NCI-H2196 (cell line): ENCODE data around the gene SWSAP1.
"Not testable (repeated sequence)": the region's sequence is repeated elsewhere in the genome, so short reads cannot be mapped to it uniquely, and the experiment has no call there.

Source experiments
- DNase-seq: peaks from one replicate; lab custom pipeline; 2025; ENCODE audit not compliant: unreplicated experiment; lab: John Stamatoyannopoulos, UW

The SWSAP1 gene

DNA sequence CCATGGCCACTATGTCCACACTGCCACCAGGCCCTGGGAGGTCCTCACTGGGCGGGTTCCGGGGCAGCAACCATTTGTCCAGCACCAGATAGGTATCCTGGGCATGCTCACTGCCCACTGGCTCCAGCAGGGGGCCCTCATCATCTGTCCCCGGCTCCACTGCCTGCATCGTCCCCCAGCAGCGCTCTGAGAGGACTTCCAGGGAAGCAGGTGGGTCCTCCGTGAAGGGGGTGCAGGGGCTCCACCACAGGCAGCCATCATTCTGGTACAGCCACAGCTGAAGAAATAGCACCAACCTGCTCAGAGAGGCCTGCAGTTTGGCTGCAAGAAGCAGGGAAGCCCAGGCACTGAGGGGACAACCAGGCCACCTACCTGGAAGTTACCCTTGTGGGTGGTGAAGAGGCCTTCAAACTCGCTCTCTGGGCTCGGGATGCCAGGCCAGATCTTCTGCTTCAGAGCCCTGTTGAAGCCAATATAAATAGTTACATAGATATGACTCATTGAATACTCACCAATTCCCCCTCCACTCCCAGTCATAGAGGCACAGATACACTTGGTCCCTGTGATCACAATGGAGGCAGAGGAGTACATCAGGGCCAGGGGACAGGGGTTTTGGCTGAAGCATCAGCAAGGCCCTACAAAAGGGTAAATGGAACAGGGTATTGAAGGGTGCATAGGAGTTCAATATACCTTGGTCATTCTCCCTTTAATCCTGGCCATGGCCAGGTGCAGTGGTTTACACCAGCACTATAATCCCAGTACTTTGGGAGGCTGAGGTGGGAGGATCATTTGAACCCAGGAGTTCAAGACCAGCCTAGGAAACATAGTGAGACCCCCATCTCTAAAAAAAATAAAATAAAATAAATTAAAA lies 4.1 kb downstream of the SWSAP1 start:
- peak; percentile 49 for DNase-seq

- DNase-seq = not testable (repeated sequence)
Measured at GRCh38 chr19:11379269-11379845, 4.9 kb downstream of the SWSAP1 start.

- no peak for DNase-seq
Measured at GRCh38 chr19:11379857-11380350, 5.4 kb downstream of the SWSAP1 start.

GRCh38 chr19:11380653-11381537 lies 6.4 kb downstream of the SWSAP1 start:
- DNase-seq = peak; percentile 97

DNA sequence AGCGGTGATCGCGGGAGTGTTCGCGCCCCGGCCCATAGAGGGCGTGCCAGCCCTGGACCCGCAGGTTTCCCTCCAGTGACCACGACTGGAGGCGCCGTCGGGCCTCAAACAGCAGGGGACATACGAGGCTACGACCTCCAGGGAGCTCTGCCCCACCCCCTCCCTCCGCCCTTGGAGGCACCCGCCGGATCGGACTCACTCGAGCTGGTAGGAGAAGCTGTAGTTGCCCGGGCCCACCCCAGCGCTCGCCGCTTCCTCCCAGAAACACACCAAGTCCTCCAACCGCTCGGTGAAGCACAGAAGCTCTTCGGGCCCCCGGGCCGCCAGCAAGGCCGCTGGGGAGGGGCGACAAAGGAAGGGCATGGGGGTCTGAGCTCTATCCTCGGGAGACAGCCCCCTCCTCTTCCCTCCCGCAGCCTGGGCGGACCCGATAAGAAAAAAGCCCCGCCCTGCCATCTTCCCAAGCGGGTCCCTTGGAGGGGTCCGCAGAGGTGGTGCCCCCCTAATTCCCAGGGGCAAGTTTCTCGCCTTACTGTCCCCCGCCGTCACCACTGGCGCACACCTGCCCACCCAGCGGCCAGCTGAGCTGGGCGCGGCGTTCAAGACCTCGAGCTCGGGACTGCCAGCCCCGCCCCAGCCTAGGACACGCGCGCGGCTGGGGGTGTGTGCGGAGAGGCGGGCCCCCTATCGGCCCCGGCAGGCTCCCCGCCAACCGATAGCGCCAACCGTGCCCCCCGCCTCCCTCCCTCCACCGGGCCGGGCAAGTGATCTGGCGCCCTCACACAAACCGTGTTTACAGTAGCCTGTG lies 8.6 kb downstream of the SWSAP1 start:
- DNase-seq = peak; percentile 76

GRCh38 chr19:11383706-11384048 lies 9.2 kb downstream of the SWSAP1 start:
- no peak for DNase-seq

- no peak for DNase-seq
Measured at GRCh38 chr19:11384778-11385129, 10.3 kb downstream of the SWSAP1 start.

DNA sequence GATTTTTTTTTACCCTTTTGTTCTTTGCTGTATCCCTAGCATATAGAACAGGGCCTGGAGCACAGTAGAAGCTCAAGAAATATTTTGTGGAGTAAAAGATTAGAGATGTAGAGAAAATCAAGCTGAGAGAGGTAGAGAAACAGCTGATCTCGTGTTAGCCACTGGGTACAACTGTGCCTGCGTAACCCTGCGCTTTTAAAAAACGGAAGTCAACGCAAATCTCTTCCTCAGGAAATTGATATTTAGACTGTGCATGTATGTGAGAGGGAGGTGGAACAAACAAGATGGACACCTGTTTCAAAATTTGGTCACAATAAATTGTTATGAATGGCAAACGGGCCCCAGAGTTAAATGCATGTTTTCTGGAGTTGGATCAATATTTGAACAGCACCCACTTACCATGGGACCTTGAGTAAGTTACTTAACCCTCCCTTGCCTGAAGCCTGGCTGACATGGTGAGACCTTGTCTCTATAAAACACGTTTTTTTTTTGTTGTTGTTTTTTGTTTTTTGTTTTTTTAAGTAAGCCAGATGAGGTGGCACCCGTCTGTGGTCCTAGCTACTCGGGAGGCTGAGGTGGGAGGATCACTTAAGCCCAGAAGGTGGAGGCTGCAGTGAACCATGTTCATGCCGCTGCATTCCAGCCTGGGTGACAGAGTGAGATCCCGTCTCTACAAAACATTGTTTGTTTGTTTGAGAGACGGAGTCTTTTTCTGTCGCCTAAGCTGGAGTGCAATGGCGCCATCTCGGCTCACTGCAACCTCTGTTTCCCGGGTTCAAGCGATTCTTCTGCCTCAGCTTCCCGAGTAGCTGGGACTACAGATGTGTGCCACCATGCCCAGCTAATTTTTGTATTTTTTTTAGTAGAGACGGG lies 12.9 kb downstream of the SWSAP1 start:
- no peak for DNase-seq

- no peak for DNase-seq
Measured at GRCh38 chr19:11390359-11390758, 15.9 kb downstream of the SWSAP1 start.

GRCh38 chr19:11390933-11391680 lies 16.6 kb downstream of the SWSAP1 start:
- DNase-seq = no peak

DNA sequence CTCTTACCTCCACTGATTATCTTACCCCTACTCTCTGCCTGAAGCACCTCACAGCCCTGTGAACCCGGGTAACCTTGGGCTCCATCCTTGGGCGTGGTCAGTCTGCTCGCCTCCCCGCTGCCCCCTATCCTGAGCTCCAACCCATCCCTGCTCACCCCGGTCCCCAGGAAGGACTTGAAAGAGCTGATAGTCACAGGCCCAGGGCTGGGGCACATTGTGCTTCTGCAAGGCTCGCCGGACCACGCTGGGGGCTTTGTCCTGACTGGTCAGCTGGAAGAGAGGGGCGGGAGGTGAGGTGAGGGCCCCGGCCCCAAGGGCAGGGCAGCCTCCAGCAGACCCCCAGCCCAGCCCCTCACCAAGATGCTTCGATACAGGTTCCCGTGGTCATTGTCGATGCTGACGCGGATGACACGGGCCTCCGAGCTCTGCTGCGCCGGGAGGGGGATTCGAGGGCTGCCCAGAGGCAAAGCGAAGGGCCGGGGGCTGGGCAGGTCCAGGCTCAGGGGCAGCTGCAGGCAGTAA lies 22.7 kb downstream of the SWSAP1 start:
- DNase-seq = no peak

- DNase-seq = no peak
Measured at GRCh38 chr19:11399667-11400066, 25.2 kb downstream of the SWSAP1 start.

DNA sequence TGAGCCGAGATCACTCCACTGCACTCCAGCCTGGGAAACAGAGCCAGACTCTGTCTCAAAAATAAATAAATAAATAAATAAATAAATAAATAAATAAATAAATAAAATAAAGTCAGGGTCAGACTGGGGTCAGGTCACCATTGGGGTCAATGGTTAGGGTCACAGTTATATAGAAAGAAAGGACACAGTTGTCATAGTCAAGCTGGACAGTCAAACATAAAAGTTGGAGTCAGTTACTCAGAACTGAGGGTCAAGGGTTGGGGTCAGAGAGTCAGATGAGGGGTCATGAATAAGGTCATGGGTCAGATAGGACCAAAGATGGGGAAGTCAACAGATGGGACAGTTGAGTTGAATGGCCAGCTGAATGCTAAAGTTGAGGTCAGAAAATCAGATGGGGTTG lies 26.3 kb downstream of the SWSAP1 start:
- DNase-seq = no peak

DNA sequence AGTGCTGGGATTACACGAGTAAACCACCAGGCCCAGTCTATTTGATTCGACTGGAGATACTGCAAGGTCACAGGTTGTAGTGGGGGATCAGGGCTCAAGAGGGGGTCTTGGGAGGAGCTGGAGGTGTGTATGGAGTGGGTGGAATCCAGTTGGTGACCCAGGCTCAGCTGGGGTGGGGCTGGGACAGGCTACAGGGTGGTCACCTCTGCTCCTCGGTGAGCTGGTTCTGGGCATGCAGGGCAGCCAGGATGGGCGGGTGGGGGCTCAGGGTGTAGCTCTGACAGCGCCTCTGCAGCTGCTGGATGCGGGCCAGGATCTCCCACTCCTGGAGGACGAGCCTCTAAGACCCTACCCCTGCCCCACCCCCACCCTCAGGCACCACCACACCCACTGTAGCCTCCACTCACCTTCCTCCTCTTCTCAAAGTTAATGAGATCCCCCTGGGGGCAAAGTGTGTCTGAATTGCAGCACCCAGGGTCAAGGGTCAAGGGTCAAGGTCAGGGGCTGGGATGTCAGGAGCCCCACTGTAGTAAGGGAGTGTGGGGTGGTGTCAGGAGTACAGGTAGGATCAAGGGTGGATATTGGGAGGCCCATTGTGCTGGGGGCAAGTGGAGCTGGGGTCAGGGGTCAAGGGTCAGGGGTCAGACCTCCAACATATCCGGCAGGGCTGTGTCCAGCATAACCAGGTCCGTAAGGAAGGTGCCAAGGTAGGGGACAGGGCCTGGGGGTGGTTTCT lies 27.5 kb downstream of the SWSAP1 start:
- no peak for DNase-seq

DNA sequence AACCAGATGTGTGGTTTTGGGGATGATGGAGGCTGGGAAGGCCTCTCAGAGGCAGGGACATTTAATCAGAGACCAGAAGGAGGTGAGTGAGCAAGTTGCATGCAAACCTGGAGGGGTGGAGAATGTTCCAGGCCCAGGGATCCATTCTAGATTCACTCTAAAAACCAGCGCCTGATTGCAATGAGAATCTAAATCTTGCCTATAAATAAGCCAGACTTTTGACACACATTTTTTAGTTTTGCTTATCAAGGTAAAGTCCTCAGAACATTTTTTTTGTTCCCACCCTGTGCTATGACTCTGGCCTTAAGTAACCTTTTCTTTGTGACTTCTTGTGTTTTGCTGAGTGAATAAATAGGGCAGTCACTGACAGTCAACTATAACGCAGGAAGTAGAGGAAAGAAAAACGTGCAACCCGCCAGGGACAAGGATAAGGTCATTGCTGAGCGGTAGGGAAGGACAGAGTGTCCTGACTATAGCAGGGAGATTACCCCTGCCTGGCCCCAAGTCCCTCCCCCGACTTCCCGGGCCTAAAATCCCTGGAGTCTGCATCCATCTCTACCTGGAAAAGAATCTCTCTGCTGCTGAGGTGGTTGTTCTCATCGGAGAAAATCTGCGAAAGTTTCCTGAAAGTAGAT lies 30.2 kb downstream of the SWSAP1 start:
- DNase-seq = no peak

GRCh38 chr19:11405846-11406643 lies 31.6 kb downstream of the SWSAP1 start:
- DNase-seq = no peak

- DNase-seq = not testable (repeated sequence)
Measured at GRCh38 chr19:11406703-11407236, 32.3 kb downstream of the SWSAP1 start.
